GM19023 (cell line): ENCODE data around the gene RAB8A.
"Not testable (repeated sequence)": the region's sequence is repeated elsewhere in the genome, so short reads cannot be mapped to it uniquely, and the experiment has no call there.

Experiments used
- ATAC-seq: cut with Tn5 transposase; IDR thresholded peaks from one replicate; pipeline ENCODE4 v1.9.1; 2021; ENCODE audit warnings: mild to moderate bottlenecking, moderate library complexity; ENCODE audit not compliant: unreplicated experiment

Gene RAB8A

DNA sequence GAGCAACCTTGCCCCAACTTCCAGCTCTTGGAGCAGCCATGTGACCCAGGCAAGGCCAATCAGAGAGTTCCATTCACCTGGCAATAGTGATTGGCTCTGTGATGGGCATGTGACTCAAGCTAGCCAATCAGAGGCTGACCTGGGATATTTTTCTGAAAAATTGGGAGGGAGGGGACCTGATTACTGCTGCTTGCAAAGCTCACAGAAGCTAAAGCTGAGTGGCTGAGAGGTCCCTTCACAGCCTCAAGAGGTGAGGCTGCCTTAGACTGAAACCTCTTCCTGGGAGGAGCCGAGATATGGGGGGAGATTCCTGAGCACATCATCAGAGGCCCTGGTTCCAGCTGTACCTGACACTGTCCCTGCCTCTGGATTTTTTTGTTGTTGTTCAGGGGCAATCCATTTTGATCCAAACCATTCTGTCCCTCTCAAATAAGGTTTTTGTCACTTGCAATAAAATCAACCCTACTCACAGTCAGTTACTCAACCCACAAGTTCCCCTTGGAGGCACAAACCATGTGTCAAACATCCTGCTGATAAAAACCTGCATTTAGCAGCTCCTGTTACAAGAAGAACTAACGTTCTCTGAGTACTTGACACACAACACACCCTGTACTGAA, 56.9 kb downstream of the RAB8A start:
- ATAC-seq, result no peak

DNA sequence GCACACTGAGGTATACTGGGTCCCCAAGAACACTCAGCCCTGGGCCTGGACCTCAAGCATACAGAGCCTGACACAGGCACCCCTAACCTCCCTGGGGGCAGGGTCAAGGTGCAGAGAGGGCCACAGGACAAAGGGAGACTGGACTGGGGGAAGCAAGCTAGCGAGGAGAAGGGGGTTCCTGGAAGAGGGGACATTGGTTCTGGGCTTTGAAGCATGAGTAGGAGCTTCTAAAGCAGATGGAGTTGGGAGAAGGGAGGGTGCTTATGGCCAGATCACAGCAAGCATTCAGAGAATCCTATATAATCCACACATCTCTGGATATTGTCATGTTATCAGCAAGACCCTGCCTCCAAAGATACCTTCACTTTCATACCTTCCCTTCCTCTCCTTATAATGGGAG, 58.4 kb downstream of the RAB8A start:
- ATAC-seq, result no peak

DNA sequence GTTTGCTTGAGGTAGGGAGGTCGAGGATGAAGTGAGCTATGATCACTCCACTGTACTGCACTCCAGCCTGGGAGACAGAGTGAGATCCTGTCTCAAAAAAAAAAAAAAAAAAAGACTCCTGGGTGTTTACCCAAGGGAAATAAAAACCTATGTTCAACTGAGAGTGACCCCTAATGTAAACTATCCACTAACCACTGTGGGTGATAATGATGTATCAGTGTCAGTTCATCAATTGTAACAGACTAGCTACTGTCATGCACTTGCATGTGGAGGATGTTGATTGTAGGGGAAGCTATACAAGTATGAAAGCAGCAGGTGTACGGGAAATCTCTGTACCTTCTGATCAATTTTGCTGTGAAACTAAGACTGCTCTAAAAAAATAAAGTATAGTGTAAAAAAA, 64.3 kb downstream of the RAB8A start:
- no peak for ATAC-seq

DNA sequence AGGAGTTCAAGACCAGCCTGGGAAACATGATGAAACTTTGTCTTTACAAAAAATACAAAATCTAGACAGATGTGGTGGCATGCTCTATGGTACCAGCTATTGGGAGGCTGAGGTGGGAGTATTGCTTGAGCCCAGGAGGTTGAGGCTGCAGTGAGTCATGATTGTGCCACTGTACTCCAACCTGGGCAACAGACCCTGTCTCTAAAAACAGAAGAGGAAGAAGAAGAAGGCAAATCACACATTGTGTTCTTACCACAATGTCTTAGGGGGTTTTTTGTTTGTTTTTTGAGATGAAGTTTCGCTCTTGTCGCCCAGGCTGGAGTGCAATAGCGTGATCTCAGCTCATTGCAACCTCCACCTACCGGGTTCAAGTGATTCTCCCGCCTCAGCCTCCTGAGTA, 67.2 kb downstream of the RAB8A start:
- not testable (repeated sequence) for ATAC-seq

DNA sequence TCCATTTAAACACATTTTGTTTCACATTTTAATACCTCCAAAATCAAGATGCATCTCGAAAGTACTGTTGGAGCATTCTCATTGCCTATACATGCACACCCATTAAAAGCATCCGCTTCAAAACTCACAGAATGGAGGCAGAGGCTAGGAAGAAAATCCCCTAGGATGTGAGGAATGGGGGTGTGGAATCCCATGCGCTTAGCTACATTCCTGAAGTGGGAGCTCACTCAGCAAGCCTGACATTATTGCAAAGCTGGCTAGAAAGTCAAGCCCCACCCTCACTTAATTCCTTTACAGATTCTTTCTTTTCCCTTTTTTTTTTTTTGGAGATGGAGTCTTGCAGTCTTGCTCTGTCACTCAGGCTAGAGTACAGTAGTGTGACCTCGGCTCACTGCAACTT, 68.9 kb downstream of the RAB8A start:
- ATAC-seq, result no peak
